Measurements from ENCODE around the gene BNIP3. TPM values are rescaled to one million over a fixed set of nuclear protein-coding genes. Genes with fewer than 3 reads are reported as not detected.

BNIP3 gene
- total RNA-seq, 1 experiment from 2014 or later = 57.1 TPM

- Histone ChIP-seq H3K79me2 (ENCODE audit: insufficient read depth, low read length) (peaks cover 4% of the 10 kb centered on the region; the same call in 1 of the 2 replicates), H2BK20ac (ENCODE audit: low read depth, low read length, poor library complexity, severe bottlenecking) (no peak overlapping the region), H2BK120ac (ENCODE audit: low read depth, low read length, poor library complexity, severe bottlenecking) (no peak overlapping the region), H3K4me2 (ENCODE audit: insufficient read depth, insufficient read length, low read length) (no peak overlapping the region), H2AFZ (ENCODE audit: low read length) (no peak overlapping the region), H2AK5ac (ENCODE audit: insufficient read length, low read length) (no peak overlapping the region), H3K56ac (ENCODE audit: insufficient read length, low read depth, low read length) (no peak overlapping the region), H3K4me1 (ENCODE audit: insufficient read depth, low read length) (peaks cover 12% of the 10 kb centered on the region), H3K27ac (ENCODE audit: insufficient read length, low read depth, low read length) (no peak overlapping the region), H2BK5ac (ENCODE audit: insufficient read length, low read length) (no peak overlapping the region), H3K4ac (ENCODE audit: low read depth, low read length) (no peak overlapping the region), H3K18ac (ENCODE audit: insufficient read length, low read depth, low read length) (no peak overlapping the region), H4K5ac (ENCODE audit: insufficient read length, low read depth, low read length) (no peak overlapping the region), H4K91ac (ENCODE audit: insufficient read length, low read depth, low read length) (no peak overlapping the region), H3K23ac (ENCODE audit: insufficient read length, low read depth, low read length) (no peak overlapping the region), H4K20me1 (ENCODE audit: control insufficient read depth, insufficient read depth, insufficient read length) (peaks cover 4% of the 10 kb centered on the region), H3K79me1 (ENCODE audit: insufficient read depth, low read depth, low read length, poor library complexity, severe bottlenecking) (peaks cover 4% of the 10 kb centered on the region), H2BK15ac (ENCODE audit: low read depth, low read length) (no peak overlapping the region), H3K27me3 (ENCODE audit: insufficient read depth, low read length) (0 out of 2 replicates have a peak, but pooled peaks cover 2% of the 10 kb centered on the region), H3K9me3 (ENCODE audit: control insufficient read depth, low read depth, low read length) (no peaks in the 10 kb centered on the region), H3T11ph (ENCODE audit: low read length) (no peak overlapping the region), H4K8ac (replicated peaks; ENCODE audit: insufficient read length, low read depth, low read length) (no peak overlapping the region), H3K14ac (ENCODE audit: insufficient read depth, low read length) (no peak overlapping the region), H2BK12ac (ENCODE audit: insufficient read length, low read depth, low read length) (no peak overlapping the region), H3K9ac (ENCODE audit: extremely low read depth, insufficient read length, low read length) (no peak overlapping the region), H3K23me2 (ENCODE audit: insufficient read length, low read depth, low read length, poor library complexity, severe bottlenecking) (no peaks in the 10 kb centered on the region)
- no peak for TF ChIP-seq CTCF (conservative IDR thresholded peaks at IDR 0.05)
- Mint-ChIP-seq H3K27me3 (ENCODE audit: low read depth) (no peaks in the 10 kb centered on the region; the same call in 1 of the 2 replicates), H3K4me1 (peaks cover 23 to 26% of the 10 kb centered on the region in 2 experiments), H3K36me3 (ENCODE audit: insufficient read depth in 1 of 3, low read depth in 3 of 3) (peaks cover 33 to 81% (median 56%) of the 10 kb centered on the region in 3 experiments), H3K9me3 (peaks cover 0 to 3% of the 10 kb centered on the region in 2 experiments; a peak in 1 of 5 replicates), H3K4me3 (no peak overlapping the region), H3K27ac (peak overlapping the region in 1 of 3 experiments; percentile 53; a peak in 2 of 7 replicates)
- no peak for DNase-seq
- WGBS (ENCODE audit: extremely low coverage, insufficient read length, low lambda C conversion rate) = no CpG with 5 or more reads among the region's 14 CpGs
Observed at GRCh38 chr10:131974034-131974817, 7.5 kb downstream of the BNIP3 start.
